Skeletal muscle tissue (tissue), 4 donors: ENCODE results near the gene FA2H. TPM values are rescaled to one million over a fixed set of nuclear protein-coding genes. Genes with fewer than 3 reads are reported as not detected.

ENCODE experiments used
- H3K27ac ChIP-seq: one replicate; pipeline ENCODE4 v1.7.0; 2013; ENCODE audit warnings: mild to moderate bottlenecking, low read depth, low read length, inconsistent platforms
- H3K27me3 ChIP-seq, 3 donors: one replicate each; pipeline ENCODE4 v1.7.0; 2013; ENCODE audit warnings: low read length in 3 of 3; ENCODE audit not compliant: control insufficient read depth in 3 of 3, insufficient read depth in 3 of 3
- H3K36me3 ChIP-seq, 3 donors: one replicate each; pipeline ENCODE4 v1.7.0; 2013; ENCODE audit warnings: low read length in 3 of 3; ENCODE audit not compliant: control insufficient read depth in 3 of 3, insufficient read depth in 3 of 3
- H3K4me1 ChIP-seq, 3 donors: one replicate each; pipeline ENCODE4 v1.7.0; 2013; ENCODE audit warnings: low read length in 3 of 3, mild to moderate bottlenecking in 3 of 3; ENCODE audit not compliant: control insufficient read depth in 3 of 3, insufficient read depth in 3 of 3
- H3K4me3 ChIP-seq, 3 donors: one replicate each; pipeline ENCODE4 v1.7.0; 2013; ENCODE audit warnings: low read length in 3 of 3
- H3K9ac ChIP-seq, 3 donors: one replicate each; pipeline ENCODE4 v1.7.0; 2013; ENCODE audit warnings: low read length in 3 of 3, mild to moderate bottlenecking in 3 of 3, moderate library complexity in 2 of 3, low read depth in 1 of 3
- H3K9me3 ChIP-seq, 3 donors: one replicate each; pipeline ENCODE4 v1.7.0; 2013; ENCODE audit warnings: low read length in 3 of 3; ENCODE audit not compliant: control insufficient read depth in 3 of 3
- total RNA-seq: library from RNA; depleted of rRNA; stranded (reverse); fragments of >200 nt; gene quantifications from one replicate; pipeline ENCODE4 v1.2.3, GENCODE V29; 2014
- donor health status: Osteomylitis.

The FA2H gene
- total RNA-seq, 1 donor from 2014 or later: not detected

GRCh38 chr16:74747716-74748615 is 26.7 kb downstream of the FA2H start:
- H3K27me3 ChIP-seq: peaks cover 17 to 26% (median 19%) of the 10 kb centered on the region in 3 donors
- H3K36me3 ChIP-seq: no peaks in the 10 kb centered on the region
- no peak overlapping the region for H3K9ac ChIP-seq
- no peak overlapping the region for H3K4me3 ChIP-seq
- H3K27ac ChIP-seq: no peak overlapping the region
- H3K9me3 ChIP-seq: no peaks in the 10 kb centered on the region
- H3K4me1 ChIP-seq: no peaks in the 10 kb centered on the region

GRCh38 chr16:74745926-74746325 is 28.7 kb downstream of the FA2H start:
- H3K4me3 ChIP-seq: no peak overlapping the region
- H3K9ac ChIP-seq: no peak overlapping the region
- no peak overlapping the region for H3K27ac ChIP-seq
- no peaks in the 10 kb centered on the region for H3K4me1 ChIP-seq
- H3K27me3 ChIP-seq: peaks cover 8 to 21% (median 9%) of the 10 kb centered on the region in 3 donors
- H3K9me3 ChIP-seq: no peaks in the 10 kb centered on the region
- H3K36me3 ChIP-seq: no peaks in the 10 kb centered on the region

GRCh38 chr16:74745109-74745615 is 29.5 kb downstream of the FA2H start:
- Histone ChIP-seq H3K9ac (no peak overlapping the region), H3K9me3 (no peaks in the 10 kb centered on the region), H3K27me3 (peaks cover 8 to 25% (median 9%) of the 10 kb centered on the region in 3 donors), H3K27ac (no peak overlapping the region), H3K36me3 (no peaks in the 10 kb centered on the region), H3K4me3 (no peak overlapping the region), H3K4me1 (no peaks in the 10 kb centered on the region)

GRCh38 chr16:74744566-74744965 is 30.1 kb downstream of the FA2H start:
- Histone ChIP-seq H3K9me3 (no peaks in the 10 kb centered on the region), H3K36me3 (no peaks in the 10 kb centered on the region), H3K27ac (no peak overlapping the region), H3K4me3 (no peak overlapping the region), H3K9ac (no peak overlapping the region), H3K4me1 (no peaks in the 10 kb centered on the region), H3K27me3 (peaks cover 8 to 28% (median 12%) of the 10 kb centered on the region in 3 donors)

- Histone ChIP-seq H3K27me3 (peaks cover 8 to 31% (median 17%) of the 10 kb centered on the region in 3 donors), H3K9me3 (no peaks in the 10 kb centered on the region), H3K4me3 (no peak overlapping the region), H3K9ac (no peak overlapping the region), H3K27ac (no peak overlapping the region), H3K4me1 (no peaks in the 10 kb centered on the region), H3K36me3 (no peaks in the 10 kb centered on the region)
Measured at GRCh38 chr16:74743668-74744299, 30.8 kb downstream of the FA2H start.

GRCh38 chr16:74743045-74743667 is 31.5 kb downstream of the FA2H start:
- Histone ChIP-seq H3K4me1 (no peaks in the 10 kb centered on the region), H3K9me3 (no peaks in the 10 kb centered on the region), H3K27ac (no peak overlapping the region), H3K36me3 (no peaks in the 10 kb centered on the region), H3K4me3 (no peak overlapping the region), H3K9ac (no peak overlapping the region), H3K27me3 (peaks cover 8 to 34% (median 23%) of the 10 kb centered on the region in 3 donors)

GRCh38 chr16:74742051-74742481 is 32.6 kb downstream of the FA2H start:
- Histone ChIP-seq H3K9ac (no peak overlapping the region), H3K27ac (no peak overlapping the region), H3K4me3 (no peak overlapping the region), H3K9me3 (no peaks in the 10 kb centered on the region), H3K36me3 (no peaks in the 10 kb centered on the region), H3K27me3 (peaks cover 4 to 39% (median 22%) of the 10 kb centered on the region in 3 donors), H3K4me1 (no peaks in the 10 kb centered on the region)

GRCh38 chr16:74740795-74741304 is 33.8 kb downstream of the FA2H start:
- Histone ChIP-seq H3K9ac (no peak overlapping the region), H3K36me3 (no peaks in the 10 kb centered on the region), H3K9me3 (no peaks in the 10 kb centered on the region), H3K27me3 (peaks cover 5 to 47% (median 27%) of the 10 kb centered on the region in 3 donors), H3K4me3 (peak overlapping the region in 1 of 3 donors; percentile 6), H3K27ac (no peak overlapping the region), H3K4me1 (no peaks in the 10 kb centered on the region)

GRCh38 chr16:74739275-74739674 is 35.3 kb downstream of the FA2H start:
- no peaks in the 10 kb centered on the region for H3K4me1 ChIP-seq
- peaks cover 2 to 50% (median 32%) of the 10 kb centered on the region in 3 donors for H3K27me3 ChIP-seq
- H3K27ac ChIP-seq: no peak overlapping the region
- no peak overlapping the region for H3K9ac ChIP-seq
- H3K4me3 ChIP-seq: no peak overlapping the region
- no peaks in the 10 kb centered on the region for H3K36me3 ChIP-seq
- H3K9me3 ChIP-seq: no peaks in the 10 kb centered on the region
